Fibroblast of the aortic adventitia (primary cell): ENCODE data around the gene NCOA1. TPM values are rescaled to one million over a fixed set of nuclear protein-coding genes. Genes with fewer than 3 reads are reported as not detected.
"Not testable (repeated sequence)": the region's sequence is repeated elsewhere in the genome, so short reads cannot be mapped to it uniquely, and the experiment has no call there.

Experiments used
- DNase-seq: peaks from one replicate; pipeline ENCODE4 v3.0.0-alpha.2; 2010; ENCODE audit warnings: low read depth
- H3K4me3 ChIP-seq: 2 replicates; pipeline ENCODE4 v1.5.1; 2011; ENCODE audit warnings: low read depth, mild to moderate bottlenecking, control low read depth, low read length, moderate library complexity
- total RNA-seq: library from RNA; depleted of rRNA; stranded (reverse); fragments of >200 nt; gene quantifications from 2 replicates; pipeline ENCODE4 v1.2.3, GENCODE V29; 2012; ENCODE audit warnings: low replicate concordance
- TF ChIP-seq, protein P1 (sequence below): IDR thresholded peaks from 2 replicates; pipeline ENCODE4 v1.5.1; 2011; ENCODE audit warnings: mild to moderate bottlenecking, low read length, control low read depth, inconsistent platforms; ENCODE audit not compliant: insufficient read depth

The NCOA1 gene
- total RNA-seq, 1 donor, result 24.0 TPM

DNA sequence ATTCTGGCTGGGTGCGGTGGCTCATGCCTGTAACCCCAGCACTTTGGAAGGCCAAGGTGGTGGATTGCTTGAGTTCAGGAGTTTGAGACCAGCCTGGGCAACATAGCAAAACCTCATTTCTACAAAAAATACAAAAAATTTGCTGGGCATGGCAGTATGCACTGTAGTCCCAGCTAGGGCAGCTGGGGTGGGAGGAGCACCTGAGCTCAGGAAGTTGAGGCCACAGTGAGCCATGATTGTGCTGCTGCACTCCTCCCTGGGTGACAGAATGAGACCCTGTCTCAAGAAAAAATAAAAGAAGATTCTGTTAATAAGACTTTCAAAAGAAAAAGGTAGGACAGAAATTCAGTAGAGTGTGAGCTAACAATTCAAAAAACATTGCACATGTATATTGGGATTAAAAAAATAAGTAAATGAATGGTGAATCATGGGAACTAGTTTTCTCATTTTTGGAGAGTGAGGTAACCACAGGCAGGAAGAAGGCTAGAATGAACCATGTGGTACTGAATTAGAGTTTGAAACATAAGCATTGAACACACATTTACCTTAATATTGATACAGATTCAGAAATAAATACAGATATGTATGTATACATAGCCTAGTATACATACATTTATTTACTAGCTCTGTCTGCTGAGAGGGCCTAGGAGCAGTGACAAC lies 53.5 kb downstream of the NCOA1 start:
- TF ChIP-seq, protein P1, sequence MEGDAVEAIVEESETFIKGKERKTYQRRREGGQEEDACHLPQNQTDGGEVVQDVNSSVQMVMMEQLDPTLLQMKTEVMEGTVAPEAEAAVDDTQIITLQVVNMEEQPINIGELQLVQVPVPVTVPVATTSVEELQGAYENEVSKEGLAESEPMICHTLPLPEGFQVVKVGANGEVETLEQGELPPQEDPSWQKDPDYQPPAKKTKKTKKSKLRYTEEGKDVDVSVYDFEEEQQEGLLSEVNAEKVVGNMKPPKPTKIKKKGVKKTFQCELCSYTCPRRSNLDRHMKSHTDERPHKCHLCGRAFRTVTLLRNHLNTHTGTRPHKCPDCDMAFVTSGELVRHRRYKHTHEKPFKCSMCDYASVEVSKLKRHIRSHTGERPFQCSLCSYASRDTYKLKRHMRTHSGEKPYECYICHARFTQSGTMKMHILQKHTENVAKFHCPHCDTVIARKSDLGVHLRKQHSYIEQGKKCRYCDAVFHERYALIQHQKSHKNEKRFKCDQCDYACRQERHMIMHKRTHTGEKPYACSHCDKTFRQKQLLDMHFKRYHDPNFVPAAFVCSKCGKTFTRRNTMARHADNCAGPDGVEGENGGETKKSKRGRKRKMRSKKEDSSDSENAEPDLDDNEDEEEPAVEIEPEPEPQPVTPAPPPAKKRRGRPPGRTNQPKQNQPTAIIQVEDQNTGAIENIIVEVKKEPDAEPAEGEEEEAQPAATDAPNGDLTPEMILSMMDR, result no peak
- DNase-seq, result no peak
- no peak overlapping the region for H3K4me3 ChIP-seq

DNA sequence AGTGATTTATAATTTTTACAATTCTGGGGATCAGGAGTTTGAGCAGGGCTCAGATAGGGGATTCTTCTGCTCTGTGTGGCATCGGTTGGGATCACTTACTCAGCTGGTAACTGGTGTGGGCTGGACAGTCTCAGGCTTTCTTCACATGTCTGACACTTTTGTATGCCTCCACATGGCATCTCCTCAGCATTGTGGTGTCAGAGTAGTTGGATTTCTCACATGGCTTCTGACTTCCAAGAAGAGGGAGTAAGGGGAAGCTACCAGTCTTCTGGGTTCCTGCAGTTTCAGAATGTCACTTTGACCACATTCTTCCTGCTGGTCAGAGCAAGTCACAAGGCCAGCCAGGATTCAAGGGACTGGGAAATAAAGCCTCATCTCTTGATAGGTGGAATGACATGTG lies 55.6 kb downstream of the NCOA1 start:
- TF ChIP-seq, protein P1, result no peak
- H3K4me3 ChIP-seq, result no peak overlapping the region
- no peak for DNase-seq

DNA sequence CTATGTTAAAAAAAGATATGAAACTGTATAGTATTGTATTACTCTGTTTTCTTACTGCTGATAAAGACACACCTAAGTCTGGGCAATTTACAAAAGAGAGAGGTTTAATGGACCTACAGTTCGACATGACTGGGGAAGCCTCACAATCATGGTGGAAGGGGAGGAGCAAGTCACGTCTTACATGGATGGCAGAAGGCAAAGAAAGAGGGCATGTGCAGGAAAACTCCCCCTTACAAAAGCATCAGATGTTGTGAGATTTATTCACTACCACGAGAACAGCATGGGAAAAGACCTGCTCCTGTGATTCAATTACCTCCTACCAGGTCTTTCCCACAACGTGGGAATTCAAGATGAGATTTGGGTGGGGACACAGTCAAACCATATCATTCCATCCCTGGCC lies 57.0 kb downstream of the NCOA1 start:
- H3K4me3 ChIP-seq, result no peak overlapping the region

DNA sequence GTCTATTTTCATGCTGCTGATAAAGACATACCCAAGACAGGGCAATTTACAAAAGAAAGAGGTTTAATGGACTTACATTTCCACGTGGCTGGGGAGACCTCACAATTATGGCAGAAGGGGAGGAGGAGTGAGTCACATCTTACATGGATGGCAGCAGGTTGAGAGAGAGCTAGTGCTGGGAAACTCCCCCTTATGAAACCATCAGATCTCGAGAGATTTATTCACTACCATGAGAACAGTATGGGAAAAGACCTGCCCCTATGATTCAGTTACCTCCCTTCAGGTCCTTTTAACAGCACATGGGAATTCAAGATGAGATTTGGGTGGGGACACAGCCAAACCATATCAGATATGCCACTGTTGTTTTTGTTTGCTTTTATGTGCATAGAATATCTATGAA lies 59.2 kb downstream of the NCOA1 start:
- not testable (repeated sequence) for H3K4me3 ChIP-seq, DNase-seq

More for the DNA sequence above, 57.0 kb downstream of the NCOA1 start:
- DNase-seq, result no peak
- TF ChIP-seq, protein P1, result no peak

DNA sequence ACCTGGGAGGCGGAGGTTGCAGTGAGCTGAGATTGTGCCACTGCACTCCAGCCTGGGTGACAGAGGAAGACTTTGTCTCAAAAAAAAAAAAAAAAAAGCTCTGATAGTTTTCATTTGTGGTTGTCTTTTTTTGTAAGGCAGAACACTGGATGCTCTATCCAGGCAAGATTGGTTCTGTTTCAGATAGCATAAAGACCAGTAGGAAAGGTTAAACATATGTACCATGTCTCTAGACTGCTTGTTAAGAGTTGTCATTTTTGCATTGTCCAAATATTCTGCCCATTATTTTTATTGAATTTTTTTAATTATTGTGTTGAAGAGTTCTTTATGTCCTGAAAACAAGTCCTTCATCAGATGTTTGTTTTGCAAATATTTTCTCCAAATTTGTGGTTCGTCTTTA lies 60.0 kb downstream of the NCOA1 start:
- H3K4me3 ChIP-seq, result no peak overlapping the region
- no peak for DNase-seq
- TF ChIP-seq, protein P1, result no peak

DNA sequence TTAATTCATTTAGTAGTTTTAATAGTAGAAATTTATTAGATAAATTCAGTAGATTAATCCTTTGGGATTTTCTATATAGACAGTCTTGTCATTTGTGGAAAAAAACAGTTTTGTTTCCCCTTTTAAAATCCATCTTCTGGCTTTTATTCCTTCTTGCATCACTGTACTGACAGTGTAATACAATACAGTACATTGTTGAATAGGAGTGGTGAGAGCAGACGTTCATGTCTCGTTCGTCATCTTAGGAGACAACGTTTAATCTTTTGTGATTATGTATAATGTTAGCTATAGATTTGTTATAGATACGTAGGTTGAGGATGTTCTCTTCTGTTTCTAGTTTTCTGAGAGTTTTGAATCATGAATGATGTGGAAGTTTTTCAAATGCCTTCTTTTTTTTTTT lies 61.8 kb downstream of the NCOA1 start:
- TF ChIP-seq, protein P1, result no peak
- H3K4me3 ChIP-seq, result no peak overlapping the region
- DNase-seq, result no peak

DNA sequence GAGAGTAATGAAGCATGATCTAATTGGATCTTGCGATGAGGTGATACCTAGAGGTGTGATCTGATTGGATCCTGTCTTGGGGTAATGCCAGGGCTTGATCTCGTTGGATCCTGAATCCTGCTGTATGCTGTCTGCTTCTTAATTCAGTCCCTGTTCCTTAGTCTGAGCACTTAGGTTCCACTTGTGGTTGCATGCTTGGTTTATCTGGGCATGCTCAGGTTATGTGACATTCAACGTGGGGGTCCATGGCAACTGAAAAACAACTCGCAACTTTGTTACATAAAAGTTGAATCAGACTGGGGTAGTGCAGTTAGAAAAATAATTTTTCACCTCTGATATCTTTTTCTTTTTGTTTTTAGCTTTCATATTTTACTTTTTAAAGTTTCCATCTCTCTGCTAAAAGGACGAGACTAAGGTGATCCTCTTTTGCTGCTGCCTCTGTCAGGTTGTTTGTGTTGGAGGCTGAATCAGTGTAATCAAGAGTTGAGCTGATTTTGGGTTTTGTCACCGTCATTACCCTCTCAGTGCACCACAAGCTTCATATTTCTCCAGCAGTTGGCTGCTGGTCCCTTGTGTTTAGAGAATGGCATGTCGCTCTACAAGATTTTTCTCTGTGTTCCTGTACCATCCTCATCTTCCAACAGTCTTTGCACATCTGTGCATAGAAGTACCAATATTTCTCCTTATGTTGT lies 67.9 kb downstream of the NCOA1 start:
- DNase-seq, result no peak
- H3K4me3 ChIP-seq, result no peak overlapping the region
- TF ChIP-seq, protein P1, result no peak
